ENCODE results near the gene RALY.
A peak's percentile ranks its signal among the peaks of the same experiment; 100 is the strongest.
"Not testable (repeated sequence)": the region's sequence is repeated elsewhere in the genome, so short reads cannot be mapped to it uniquely, and the experiment has no call there.

RALY gene

DNA sequence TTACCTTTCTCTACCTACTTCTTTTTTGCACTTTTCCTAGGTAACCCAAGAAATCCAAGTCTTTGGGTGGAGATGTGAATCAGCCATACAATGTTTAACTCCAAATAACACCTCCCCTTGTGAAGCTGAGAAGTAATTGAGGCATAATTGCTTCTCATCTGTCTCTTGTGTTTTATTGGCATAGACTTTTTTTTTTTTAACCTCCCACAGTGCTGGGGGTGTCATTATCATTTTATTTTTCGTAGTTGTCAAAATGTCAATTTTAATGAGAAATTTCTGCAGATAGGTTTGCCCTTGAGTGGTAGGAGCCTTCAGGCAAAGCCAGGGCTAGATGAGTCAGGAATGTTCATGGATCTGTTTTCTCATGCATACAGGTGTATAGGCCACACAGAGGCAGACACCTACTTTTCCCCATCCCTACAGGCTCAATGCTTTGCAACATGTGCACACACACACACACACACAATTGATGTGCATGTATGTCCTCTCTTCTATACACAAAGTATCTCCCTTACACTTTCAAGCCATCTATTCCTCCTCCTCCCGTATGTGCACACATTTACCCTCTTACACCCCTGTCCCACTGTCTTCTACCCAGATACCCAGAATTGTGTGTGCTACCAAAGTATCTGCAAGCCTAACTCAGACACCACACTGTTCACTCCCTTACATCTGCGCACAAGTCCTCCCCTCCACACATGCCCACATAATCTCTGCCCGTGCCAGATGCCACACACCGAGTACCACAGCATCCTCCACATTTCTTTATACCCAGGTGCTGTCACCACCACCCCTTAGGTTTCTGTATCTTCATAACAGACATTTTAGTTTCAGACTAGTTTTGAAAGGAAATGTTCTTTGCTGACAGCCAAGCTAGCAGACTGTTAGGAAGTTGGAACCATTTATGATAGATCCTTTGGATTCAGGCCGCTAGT, 22.0 kb downstream of the RALY start:
- peak; percentile 34 for DNase-seq (ENCODE audit: low spot score)

DNA sequence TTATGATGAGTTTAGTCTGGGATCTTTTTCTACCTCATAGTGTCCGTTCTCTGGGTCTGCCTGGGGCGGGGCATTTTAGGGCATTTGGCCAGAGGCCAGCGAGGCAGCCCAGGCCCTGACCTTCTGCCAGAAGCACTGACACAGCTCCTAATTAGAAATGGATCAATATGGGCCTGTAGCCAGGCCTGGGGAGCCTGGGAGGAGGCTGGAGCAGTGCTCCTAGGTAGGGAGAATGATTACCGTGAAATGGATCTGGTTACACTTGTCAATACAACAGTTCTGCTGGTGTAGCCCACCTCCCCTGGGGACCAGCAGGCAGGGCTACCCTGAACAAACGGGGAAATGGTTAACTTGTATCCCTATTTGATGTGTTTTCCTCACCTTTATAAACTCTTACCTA, 23.0 kb downstream of the RALY start:
- DNase-seq (ENCODE audit: low spot score): no peak

DNA sequence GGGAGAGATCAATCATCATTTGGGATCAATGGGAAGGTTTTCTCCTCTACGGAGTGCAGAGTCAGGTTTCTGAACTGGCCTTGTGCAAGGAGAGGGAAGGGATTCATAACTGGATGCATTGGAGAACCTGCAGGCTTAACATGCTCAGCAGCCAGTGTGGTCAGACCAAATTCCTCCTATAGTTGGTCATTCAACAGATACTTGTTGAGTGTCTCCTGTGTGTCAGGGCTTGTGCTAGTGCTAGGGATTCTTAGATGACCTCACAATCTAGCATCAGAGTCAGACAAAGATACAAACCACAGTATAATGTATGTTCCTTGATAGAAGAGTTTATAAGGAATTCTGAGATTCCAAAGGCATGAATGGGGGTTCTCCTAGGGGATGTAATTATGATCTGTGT, 23.9 kb downstream of the RALY start:
- DNase-seq (ENCODE audit: low spot score): peak; percentile 92

DNA sequence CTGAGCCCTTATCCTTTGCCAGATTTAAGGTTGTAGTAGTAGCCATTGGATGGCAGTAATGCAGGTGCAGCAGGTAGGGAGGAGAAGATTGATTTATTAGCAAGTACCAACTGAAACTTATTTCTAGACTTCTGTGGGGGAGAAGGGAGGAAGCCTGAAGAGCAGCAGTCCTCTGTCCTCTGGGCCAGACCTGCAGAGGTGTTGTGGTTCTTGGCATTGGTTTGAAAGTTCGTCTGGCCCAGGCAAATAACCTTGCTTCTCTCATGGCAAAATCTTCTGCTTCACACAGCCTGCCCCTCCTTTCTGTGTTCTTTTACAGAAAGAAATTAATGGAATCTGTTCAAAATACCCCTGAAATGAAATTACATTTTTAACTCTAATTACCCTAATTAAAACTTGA, 24.5 kb downstream of the RALY start:
- no peak for DNase-seq (ENCODE audit: low spot score)

DNA sequence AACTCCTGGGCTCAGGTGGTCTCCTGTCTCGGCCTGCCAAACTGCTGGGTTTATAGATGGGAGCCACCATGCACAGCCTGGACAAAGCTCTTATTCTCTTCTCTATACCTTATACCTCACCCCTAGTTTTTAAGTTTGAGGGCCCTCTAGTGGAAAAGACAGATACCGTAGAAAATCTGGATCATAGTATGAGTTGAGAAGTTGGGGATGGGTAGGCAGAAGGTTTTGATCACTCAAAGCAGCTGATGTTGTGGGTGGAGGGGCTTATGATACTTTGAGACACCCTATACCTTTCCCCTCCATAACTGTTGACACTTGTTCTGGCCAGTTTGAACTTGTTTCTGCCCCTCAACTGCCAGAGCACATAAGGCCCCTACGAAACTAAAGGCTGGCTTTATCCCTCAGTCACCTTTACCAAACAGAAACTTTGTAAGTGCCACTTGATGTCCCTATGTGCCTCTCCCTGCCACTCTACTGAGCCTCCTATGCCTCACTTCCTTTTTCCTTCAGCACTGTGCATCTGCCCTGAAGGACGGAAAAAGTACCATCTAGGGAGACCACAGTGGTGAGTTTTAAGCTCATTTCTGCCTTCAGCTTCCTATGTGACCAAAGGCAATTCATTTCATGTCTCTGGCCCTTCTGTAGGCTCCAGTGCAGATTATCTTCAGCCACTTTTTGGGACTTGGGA, 28.6 kb downstream of the RALY start:
- no peak for DNase-seq (ENCODE audit: low spot score)

DNA sequence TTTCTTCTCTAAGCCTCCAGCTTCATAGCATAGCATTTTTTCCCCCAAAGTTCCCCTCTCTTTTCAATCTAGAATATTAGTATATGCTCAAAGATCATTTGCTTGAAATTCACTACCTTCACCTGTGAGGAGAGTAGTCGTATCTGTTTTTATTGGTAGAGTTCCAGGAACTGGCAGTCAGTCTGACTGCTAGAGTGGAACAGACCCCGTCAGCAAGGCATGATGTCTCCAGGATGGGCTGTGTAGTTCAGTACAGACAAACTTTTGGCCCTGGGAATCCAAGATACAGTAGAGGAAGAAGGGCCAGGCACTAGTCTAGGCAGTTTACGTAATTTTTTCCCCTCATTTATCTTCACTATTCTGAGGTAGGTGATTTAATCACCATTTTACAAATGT, 29.1 kb downstream of the RALY start:
- DNase-seq (ENCODE audit: low spot score): peak; percentile 75

DNA sequence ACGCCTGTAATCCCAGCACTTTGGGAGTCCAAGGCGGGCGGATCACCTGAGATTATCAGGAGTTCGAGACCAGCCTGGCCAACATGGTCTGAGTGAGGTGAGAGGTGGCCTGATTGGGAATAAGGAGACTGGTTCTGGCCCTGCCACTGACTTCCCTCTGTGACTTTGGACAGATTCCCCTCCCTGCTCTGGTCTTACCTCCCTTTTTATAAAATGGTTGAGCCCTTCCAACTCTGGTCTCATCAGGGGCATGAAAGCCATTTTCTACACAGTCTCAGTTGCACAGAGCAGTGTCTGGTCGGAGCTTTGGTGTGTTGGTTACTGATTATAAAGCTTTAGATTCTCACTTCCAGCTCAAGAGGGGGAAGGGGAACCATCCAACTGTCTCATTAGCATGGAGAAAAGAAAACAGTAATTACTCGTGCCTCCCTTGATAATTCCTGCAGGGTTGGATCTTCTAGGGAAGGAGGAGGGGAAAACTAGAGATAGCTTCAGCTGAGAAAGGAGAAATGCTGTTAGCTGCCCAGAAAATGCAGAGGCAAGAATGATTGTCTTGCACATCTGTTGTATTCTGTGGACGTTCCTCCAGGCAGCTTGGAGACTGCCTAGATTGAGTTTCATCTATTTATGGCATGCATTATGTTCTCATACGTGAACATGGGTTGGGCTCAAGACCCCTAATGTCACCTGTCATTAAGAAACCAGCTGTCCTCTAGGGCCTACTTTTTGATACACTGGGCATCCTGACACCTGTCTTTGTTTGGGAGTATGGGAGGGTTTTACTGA, 30.4 kb downstream of the RALY start:
- no peak for DNase-seq (ENCODE audit: low spot score)

DNA sequence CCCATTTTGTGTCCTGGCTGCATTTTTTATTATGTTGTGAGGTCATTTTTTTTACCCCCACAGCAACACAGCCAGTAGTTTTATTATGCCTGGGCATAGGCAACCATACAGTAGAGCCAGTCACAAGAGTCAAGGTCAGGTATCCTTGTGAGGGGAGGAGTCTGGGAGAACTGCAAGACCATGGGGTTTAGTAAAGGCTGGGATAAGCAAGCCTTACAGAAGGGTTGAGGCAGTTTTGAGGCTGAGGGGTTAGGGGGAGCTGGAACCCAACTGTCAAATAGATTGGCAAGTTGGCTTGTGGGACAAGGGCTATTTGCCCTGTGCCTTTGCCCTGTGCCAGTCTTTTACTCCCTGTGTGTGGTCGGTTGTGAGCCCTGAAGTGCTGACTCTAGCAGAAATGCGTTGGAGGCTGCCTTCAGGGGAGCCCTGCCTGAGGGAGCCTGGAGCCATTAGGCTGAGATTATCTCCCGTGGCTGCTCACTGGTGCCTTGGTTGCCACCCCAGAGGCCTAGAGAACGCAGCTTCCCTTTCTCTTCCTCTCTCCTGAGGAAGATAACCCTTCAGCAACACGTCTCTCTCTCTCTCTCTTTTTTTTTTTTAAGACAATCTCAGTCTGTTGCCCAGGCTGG, 31.1 kb downstream of the RALY start:
- DNase-seq (ENCODE audit: low spot score): no peak

DNA sequence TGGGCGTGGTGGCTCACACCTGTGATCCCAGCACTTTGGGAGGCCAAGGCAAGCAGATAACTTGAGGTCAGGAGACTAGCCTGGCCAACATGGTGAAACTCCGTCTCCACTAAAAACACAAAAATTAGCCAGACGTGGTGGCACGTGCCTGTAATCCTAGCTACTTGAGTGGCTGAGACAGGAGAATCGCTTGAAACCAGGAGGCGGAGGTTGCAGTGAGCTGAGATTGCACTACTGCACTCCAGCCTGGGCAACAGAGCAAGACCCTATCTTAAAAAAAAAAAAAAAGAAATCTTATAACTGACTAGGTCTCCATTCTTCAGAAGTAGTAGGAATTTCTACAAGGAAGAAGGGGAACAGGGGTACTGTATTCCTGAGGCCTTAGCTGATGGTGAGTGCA, 34.3 kb downstream of the RALY start:
- DNase-seq (ENCODE audit: low spot score): not testable (repeated sequence)

DNA sequence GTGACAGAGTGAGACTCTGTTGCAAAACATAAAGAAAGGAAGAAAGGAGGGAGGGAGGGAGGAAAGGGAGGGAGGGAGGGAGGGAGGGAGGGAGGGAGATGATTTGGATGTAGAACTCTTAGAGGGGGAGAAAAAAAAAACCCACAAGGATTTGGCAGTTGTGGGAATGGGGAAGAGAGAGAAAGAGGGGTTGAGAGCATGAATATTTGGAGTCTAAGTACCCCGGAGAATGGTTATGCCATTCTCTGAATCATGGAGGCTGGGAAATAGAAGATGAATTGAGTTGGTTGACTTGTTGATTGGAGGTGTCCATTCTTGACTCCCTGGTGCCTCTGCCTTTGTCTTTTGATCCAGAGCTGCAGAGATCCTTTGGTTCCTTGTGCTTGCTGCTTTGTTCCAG, 35.7 kb downstream of the RALY start:
- no peak for DNase-seq (ENCODE audit: low spot score)

DNA sequence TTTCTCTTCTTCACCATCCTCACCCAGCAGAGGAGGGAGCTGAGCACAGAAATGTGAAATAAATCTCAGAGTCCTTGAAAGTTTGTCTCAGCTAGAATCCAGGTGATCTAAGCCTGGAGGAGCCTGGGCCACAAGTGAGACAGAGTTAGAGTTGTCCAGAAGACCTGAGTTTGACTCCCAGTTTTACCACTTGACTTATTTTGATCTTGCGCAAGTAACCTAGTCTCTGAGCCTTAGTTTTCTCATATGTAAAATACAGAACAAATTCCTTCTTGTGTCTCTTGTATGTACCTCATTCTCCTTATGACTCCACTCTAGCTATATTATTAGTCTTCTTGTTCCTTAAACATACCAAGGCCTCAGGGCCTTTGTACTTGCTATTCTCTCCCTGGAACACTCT, 36.7 kb downstream of the RALY start:
- DNase-seq (ENCODE audit: low spot score): no peak

DNA sequence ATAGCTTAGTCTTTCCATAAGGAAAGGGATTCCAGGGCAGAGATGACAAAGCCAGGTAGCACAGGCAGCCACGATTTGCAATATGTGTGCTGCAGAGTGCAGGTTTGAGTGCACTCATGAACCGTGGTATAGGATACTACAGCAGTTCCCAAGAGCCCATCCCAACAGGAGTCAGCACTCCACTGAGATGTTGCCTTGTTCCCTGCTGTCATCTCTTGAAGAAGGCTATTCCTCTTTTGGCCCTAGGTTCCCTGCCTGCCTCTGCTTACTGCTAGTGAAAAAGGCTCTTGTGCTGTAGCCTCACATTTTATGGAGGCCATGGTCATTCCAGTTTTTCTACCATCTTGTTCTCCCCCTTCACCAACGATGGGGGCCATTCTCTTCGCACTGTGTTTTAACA, 40.2 kb downstream of the RALY start:
- DNase-seq (ENCODE audit: low spot score): no peak

DNA sequence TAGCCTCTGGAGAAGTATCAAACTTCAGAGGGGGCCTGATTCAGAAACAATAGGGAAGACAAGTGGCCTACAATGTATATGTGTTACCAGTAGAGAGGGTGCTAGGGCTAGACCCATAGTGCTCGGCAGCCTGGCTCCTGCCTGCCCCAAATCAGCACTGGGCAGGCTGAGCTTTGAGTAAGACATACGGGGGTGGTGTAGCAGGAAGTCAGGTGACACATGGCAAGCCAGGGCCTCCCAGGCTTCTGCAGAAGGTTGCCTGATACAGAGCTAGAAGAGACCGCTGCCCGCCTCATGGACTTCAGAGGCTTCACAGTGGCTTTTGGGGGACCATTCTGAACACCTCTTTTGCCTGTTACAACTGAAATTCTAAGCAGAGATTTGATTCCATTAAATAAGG, 43.4 kb downstream of the RALY start:
- no peak for DNase-seq (ENCODE audit: low spot score)

DNA sequence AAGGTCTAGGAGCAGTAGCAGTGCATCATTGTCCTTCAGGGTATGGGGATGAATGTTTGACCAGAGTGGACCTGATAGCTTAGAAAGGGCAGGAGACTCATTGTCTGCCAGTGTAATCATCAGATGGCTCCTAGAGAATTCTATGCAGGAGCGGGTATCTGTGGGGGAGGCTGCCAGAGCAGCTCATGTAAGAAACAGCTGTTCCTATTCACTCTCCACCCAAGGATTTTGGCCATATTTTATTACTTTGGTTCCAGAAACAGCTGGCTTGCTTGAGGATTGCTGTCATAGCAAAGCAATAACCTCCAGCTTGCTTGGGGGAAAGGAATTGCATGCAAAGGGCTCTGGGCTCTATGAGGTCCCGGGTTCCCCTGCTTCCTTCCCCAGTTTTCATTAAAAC, 44.1 kb downstream of the RALY start:
- no peak for DNase-seq (ENCODE audit: low spot score)

DNA sequence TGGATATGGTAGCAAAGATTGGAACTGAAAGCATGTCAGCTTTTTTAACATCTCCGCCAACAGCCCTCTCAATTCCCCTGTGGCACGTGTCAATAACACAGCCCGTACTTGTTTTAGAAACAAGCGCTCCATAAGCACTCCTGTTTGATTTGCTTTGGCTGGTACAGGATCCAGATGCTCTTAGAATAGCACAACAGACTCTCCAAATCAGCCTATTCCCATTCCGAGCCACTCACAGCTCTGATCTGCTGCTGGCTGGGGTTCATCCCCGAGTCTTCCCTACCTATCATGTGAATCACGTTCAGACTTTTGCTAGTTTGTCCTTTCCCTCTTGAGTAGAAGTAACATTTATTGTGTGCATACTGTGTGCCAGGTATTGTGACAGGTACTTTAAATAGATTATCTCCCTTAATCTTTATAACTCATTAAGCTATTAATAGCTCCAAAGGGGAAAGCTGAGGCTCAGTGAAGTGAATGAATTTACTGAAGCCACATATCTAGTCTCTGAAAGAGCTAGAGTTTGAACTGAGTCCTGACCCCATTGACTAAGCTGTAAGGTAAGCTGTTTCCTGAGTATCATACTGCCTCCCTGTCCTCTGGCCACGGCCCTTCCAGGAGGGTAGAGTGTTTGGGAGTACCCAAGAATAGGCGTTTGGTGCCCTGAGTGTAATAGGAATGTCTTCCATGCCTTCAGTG, 46.7 kb downstream of the RALY start:
- DNase-seq (ENCODE audit: low spot score): no peak

DNA sequence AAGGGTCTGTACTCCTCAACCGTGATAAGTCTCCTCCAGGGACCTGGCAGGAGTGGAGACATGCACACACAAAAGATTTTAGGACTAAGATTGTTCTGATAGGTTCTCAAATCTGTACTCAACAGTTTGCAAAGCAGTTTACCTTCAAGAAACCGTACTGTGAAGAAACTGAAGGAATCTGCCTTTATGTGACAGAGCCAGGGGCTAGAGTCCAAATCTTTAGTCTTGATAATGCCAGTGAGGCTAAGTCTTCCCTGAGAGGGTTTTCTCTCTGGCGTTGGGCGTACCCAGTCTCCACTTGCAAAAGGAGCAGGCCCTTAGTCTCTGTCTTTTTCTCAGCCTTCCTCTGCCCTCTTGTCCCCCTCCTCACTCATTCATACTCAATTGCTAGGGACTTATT, 47.5 kb downstream of the RALY start:
- no peak for DNase-seq (ENCODE audit: low spot score)

DNA sequence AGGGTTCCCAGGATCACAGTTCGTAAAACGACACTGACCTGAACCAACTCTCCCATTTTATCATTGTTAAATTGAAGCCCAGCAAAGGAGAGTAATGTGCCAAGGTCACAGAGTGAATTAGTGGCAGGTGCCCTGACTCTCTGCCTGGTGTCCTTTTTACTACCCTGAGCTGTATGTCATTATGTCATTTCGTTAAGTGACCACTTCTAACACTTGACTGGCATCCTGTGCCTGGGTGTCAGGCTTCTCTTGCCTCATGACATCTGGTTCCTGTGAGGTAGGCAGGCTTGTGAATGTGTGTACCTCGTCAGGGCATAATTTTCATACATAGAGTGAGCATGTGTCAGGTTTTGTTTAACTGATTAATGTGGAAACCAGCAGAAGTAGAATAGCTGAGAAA, 48.6 kb downstream of the RALY start:
- DNase-seq (ENCODE audit: low spot score): no peak

DNA sequence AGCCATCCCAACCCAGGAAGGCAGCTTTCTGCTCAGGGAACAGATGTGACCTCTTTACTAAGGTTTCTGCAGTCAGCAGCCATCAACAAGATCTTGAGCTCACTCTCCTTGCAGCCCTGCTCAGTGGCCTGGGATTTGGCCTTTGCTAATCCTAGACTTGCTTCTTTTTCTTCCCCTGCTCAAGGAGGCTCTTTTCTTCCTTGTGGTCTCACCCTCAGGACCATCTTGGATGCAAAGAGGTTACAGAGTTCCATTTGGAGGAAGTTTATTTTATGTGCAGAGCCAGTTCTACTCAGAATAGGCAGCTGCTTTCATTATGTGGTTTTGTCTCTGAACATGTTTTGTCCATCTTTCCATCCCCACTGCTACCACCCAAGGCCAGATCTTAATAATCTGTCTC, 49.3 kb downstream of the RALY start:
- DNase-seq (ENCODE audit: low spot score): no peak

DNA sequence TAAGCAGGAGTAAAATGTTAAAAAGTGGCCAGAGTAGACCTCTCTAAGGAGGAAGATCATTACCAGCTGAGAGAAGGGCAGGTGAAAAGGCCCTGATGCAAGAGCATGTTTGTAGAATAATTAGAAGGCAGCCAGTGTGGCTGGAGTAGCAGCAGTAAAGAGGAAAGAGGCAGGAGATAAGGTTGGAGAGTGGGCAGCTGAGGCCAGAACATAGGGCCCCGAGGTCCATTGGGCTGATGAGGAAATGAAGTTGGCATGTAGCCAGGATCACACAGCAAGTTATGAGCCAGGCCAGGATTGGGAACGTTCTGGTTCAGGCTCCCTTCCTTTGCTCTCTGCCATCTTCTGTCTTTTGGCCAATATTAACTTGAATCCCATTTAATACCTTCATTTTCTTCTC, 51.6 kb downstream of the RALY start:
- DNase-seq (ENCODE audit: low spot score): peak; percentile 23

DNA sequence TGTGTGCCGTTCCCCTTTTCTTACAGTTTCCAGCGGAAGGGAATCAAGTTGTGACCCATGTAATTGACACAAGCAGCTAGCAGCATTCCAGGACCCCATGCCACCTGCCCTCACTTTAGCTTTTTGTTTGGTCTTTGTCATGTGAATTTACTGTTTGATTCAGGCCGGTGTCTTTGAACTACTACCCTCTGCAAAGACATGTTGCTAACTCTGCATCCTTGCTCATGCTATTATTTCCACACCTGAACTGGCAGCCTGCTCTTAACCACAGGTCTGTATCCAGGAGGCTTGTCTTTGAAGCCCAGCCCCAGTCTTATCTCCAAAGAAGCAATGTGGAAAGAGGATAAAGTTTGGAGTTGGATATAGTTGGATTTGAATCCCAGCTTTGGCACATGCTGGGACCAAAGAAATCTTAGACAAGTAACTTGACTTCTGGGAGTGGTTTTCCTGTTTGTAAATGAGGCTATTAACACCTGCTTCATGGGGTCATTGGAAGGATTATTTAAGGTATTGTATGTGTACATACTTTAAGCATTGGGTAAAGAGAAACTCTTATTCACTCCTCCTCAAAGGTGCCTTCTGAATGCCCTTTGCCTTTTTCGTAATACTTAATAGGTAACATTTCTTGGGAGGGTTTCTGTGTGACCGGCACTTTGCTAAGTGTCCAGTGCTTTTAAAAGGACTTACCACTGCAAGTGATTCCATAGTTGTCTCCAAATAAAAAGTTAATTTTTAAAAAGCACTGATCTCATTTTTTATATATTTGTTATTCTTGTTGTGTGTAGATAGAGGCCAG, 52.4 kb downstream of the RALY start:
- no peak for DNase-seq (ENCODE audit: low spot score)

All from kidney tubule cell (primary cell).